Natural killer cell (primary cell): Measurements from ENCODE around the gene SAMD4A. TPM values are rescaled to one million over a fixed set of nuclear protein-coding genes. Genes with fewer than 3 reads are reported as not detected.
A peak's percentile ranks its signal among the peaks of the same experiment; 100 is the strongest.

Experiments used
- ATAC-seq, 3 donors: fragments of 150-1000 bp in 2 of 3; fragments of 200-7000 bp in 1 of 3; cut with Tn5 transposase; 1 replicate in 1 of 3; 2 replicates in 2 of 3; pipeline ENCODE4 v1.10.0; 2021; ENCODE audit warnings: mild to moderate bottlenecking in 2 of 3, moderate library complexity in 2 of 3
- DNase-seq, 2 donors: peaks; one replicate each; pipeline versions ENCODE4 v3.0.0 to v3.0.0-alpha.2; 2013 to 2021; ENCODE audit warnings: mixed read lengths in 1 of 2
- H3K27ac ChIP-seq: one replicate; pipeline ENCODE4 v1.5.1; 2013; ENCODE audit warnings: mild to moderate bottlenecking, low read length
- H3K27me3 ChIP-seq: one replicate; pipeline ENCODE4 v1.6.1; 2013; ENCODE audit warnings: low read length; ENCODE audit not compliant: control insufficient read depth, insufficient read depth
- H3K36me3 ChIP-seq: one replicate; pipeline ENCODE4 v1.6.1; 2013; ENCODE audit warnings: low read length; ENCODE audit not compliant: control insufficient read depth, insufficient read depth
- H3K4me1 ChIP-seq: one replicate; pipeline ENCODE4 v1.6.1; 2013; ENCODE audit warnings: low read length; ENCODE audit not compliant: control insufficient read depth, insufficient read depth
- H3K4me3 ChIP-seq: one replicate; pipeline ENCODE4 v1.5.1; 2013; ENCODE audit warnings: low read length
- H3K9me3 ChIP-seq: one replicate; pipeline ENCODE4 v1.6.1; 2013; ENCODE audit warnings: low read length; ENCODE audit not compliant: control insufficient read depth, insufficient read depth
- H3K27ac Mint-ChIP-seq, 2 donors: one replicate each; pipeline ENCODE4 v1.8.0; 2022; ENCODE audit warnings: mild to moderate bottlenecking in 2 of 2, mixed read lengths in 2 of 2, moderate library complexity in 1 of 2
- H3K27me3 Mint-ChIP-seq, 2 donors: one replicate each; pipeline ENCODE4 v1.8.0; 2022; ENCODE audit warnings: low read depth in 2 of 2, mixed read lengths in 2 of 2
- H3K36me3 Mint-ChIP-seq: one replicate; pipeline ENCODE4 v1.8.0; 2022; ENCODE audit warnings: mixed read lengths
- H3K4me1 Mint-ChIP-seq, 2 donors: one replicate each; pipeline ENCODE4 v1.8.0; 2022; ENCODE audit warnings: mixed read lengths in 2 of 2
- H3K4me3 Mint-ChIP-seq: one replicate; pipeline ENCODE4 v1.8.0; 2022; ENCODE audit warnings: mild to moderate bottlenecking, moderate library complexity, mixed read lengths
- H3K9me3 Mint-ChIP-seq, 2 donors: one replicate each; pipeline ENCODE4 v1.8.0; 2022; ENCODE audit warnings: mixed read lengths in 2 of 2
- CTCF ChIP-seq: fragments of 200-600 bp; IDR thresholded peaks from one replicate; pipeline ENCODE4 v1.8.0; 2022; ENCODE audit warnings: antibody characterized with exemption
- WGBS: methylation state at CpG from one replicate; pipeline ENCODE4 v1.1.7; 2013; ENCODE audit warnings: missing lambda C conversion rate; ENCODE audit not compliant: insufficient coverage; 5-methylcytosine and 5-hydroxymethylcytosine counted together
- intact Hi-C: fragments of 100-400 bp; cut with micrococcal nuclease; formaldehyde crosslinking; loops from one replicate; pipeline ENCODE4 v1.14.2; 2022
- total RNA-seq, 4 donors: library from RNA; stranded (reverse); fragments of 120-200 nt in 1 of 4; gene quantifications; one replicate each; pipeline versions ENCODE4 v1.2.3 to v1.2.4, GENCODE V29; 2013 to 2022

Gene SAMD4A
- total RNA-seq, 3 donors from 2014 or later (not counting 1 experiment from before 2014, with no cell fraction given): 0.70 to 1.6 (median 1.4) TPM

- Mint-ChIP-seq H3K4me1 (no peaks in the 10 kb centered on the region), H3K27ac (no peak overlapping the region), H3K36me3 (no peaks in the 10 kb centered on the region), H3K27me3 (peaks cover 27 to 57% of the 10 kb centered on the region in 2 donors), H3K4me3 (no peak overlapping the region), H3K9me3 (no peaks in the 10 kb centered on the region)
- no peaks in the 10 kb centered on the region for H3K36me3 ChIP-seq
- DNase-seq (peak in 1 of 2 donors; percentile 4), ATAC-seq (no peak)
- H3K27ac ChIP-seq: no peak overlapping the region
- H3K4me3 ChIP-seq: no peak overlapping the region
- intact Hi-C loops: no loop called here
- WGBS: 94% methylated on average over 6 of the region's 6 CpGs
- no peaks in the 10 kb centered on the region for H3K9me3 ChIP-seq
- H3K4me1 ChIP-seq: peaks cover 10% of the 10 kb centered on the region
- no peak for TF ChIP-seq CTCF
- no peaks in the 10 kb centered on the region for H3K27me3 ChIP-seq
Observed at GRCh38 chr14:54754116-54754622, 187.2 kb downstream of the SAMD4A start.

GRCh38 chr14:54754623-54755386 lies 187.9 kb downstream of the SAMD4A start:
- Histone ChIP-seq H3K36me3 (no peaks in the 10 kb centered on the region), H3K27ac (no peak overlapping the region), H3K27me3 (no peaks in the 10 kb centered on the region), H3K4me1 (peaks cover 10% of the 10 kb centered on the region), H3K4me3 (no peak overlapping the region), H3K9me3 (no peaks in the 10 kb centered on the region)
- Mint-ChIP-seq H3K4me1 (no peaks in the 10 kb centered on the region), H3K4me3 (no peak overlapping the region), H3K27ac (no peak overlapping the region), H3K36me3 (no peaks in the 10 kb centered on the region), H3K27me3 (peaks cover 23 to 52% of the 10 kb centered on the region in 2 donors), H3K9me3 (no peaks in the 10 kb centered on the region)
- intact Hi-C loops: no loop called here
- ATAC-seq (no peak), DNase-seq (peak in 1 of 2 donors; percentile 4)
- 81% methylated on average over 11 of the region's 11 CpGs for WGBS
- TF ChIP-seq CTCF: no peak

GRCh38 chr14:54756656-54757392 lies 189.9 kb downstream of the SAMD4A start:
- TF ChIP-seq CTCF: no peak
- H3K4me1 Mint-ChIP-seq: no peaks in the 10 kb centered on the region
- no peak overlapping the region for H3K27ac Mint-ChIP-seq
- no peaks in the 10 kb centered on the region for H3K27me3 ChIP-seq
- H3K4me3 ChIP-seq: no peak overlapping the region
- intact Hi-C loops: no loop called here
- WGBS: 14% methylated on average over 3 of the region's 3 CpGs
- H3K9me3 Mint-ChIP-seq: no peaks in the 10 kb centered on the region
- no peaks in the 10 kb centered on the region for H3K36me3 ChIP-seq
- H3K36me3 Mint-ChIP-seq: no peaks in the 10 kb centered on the region
- DNase-seq (no peak), ATAC-seq (no peak)
- peaks cover 24 to 42% of the 10 kb centered on the region in 2 donors for H3K27me3 Mint-ChIP-seq
- no peak overlapping the region for H3K27ac ChIP-seq
- H3K9me3 ChIP-seq: no peaks in the 10 kb centered on the region
- H3K4me3 Mint-ChIP-seq: no peak overlapping the region
- H3K4me1 ChIP-seq: peaks cover 10% of the 10 kb centered on the region
